ENCODE measurements around the gene CLDN11. TPM values are rescaled to one million over a fixed set of nuclear protein-coding genes. Genes with fewer than 3 reads are reported as not detected.

Gene CLDN11
- total and polyA plus RNA-seq, 2 of the 8 experiments (the other 6 are each of a cell fraction or from before 2014, with no cell fraction given), result 4.8 to 12.5 TPM

GRCh38 chr3:170469151-170470062 is 50.7 kb downstream of the CLDN11 start:
- Histone ChIP-seq H2BK12ac (ENCODE audit: low read depth, low read length) (no peak overlapping the region), H4K91ac (replicated peaks; ENCODE audit: insufficient read length, low read length) (no peak overlapping the region), H3K27ac (ENCODE audit: low read depth, low read length) (no peak overlapping the region), H2BK120ac (replicated peaks; ENCODE audit: low read depth, low read length) (no peak overlapping the region), H2BK5ac (ENCODE audit: low read depth, low read length) (no peak overlapping the region), H3K9me3 (ENCODE audit: insufficient read depth in 2 of 2, low read depth in 1 of 2, low read length in 1 of 2) (no peaks in the 10 kb centered on the region), H2AFZ (ENCODE audit: low read length) (no peak overlapping the region), H3K4me3 (ENCODE audit: extremely low read depth in 1 of 4, insufficient read depth in 2 of 4, low read depth in 3 of 4, low read length in 4 of 4) (no peak overlapping the region), H3K4me1 (replicated peaks in 1 of 4; ENCODE audit: control insufficient read depth in 3 of 4, insufficient read depth in 4 of 4, low read length in 3 of 4) (peaks cover 0 to 9% (median 0%) of the 10 kb centered on the region in 4 experiments; a peak in 1 of 7 replicates), H3K23ac (ENCODE audit: insufficient read length) (no peak overlapping the region), H2AK5ac (ENCODE audit: low read depth, low read length) (no peak overlapping the region), H3K36me3 (ENCODE audit: control insufficient read depth in 2 of 4, insufficient read depth in 4 of 4, low read length in 3 of 4) (no peaks in the 10 kb centered on the region), H3K79me1 (ENCODE audit: low read depth, low read length) (no peaks in the 10 kb centered on the region), H2BK20ac (ENCODE audit: low read length) (no peak overlapping the region), H4K8ac (ENCODE audit: extremely low read depth, insufficient read depth, low read length) (no peak overlapping the region), H3K9ac (replicated peaks in 1 of 4; ENCODE audit: extremely low read depth in 1 of 4, low read depth in 3 of 4, low read length in 3 of 4) (no peak overlapping the region), H3K4me2 (ENCODE audit: insufficient read depth in 1 of 2, low read depth in 2 of 2, low read length in 2 of 2) (no peak overlapping the region), H3K79me2 (ENCODE audit: control insufficient read depth in 1 of 2, insufficient read depth in 2 of 2, low read length in 2 of 2) (no peaks in the 10 kb centered on the region), H3K56ac (replicated peaks; ENCODE audit: insufficient read length, low read depth, low read length) (no peak overlapping the region), H4K20me1 (replicated peaks in 1 of 2; ENCODE audit: control insufficient read depth in 1 of 2, insufficient read depth in 2 of 2, low read length in 2 of 2) (no peaks in the 10 kb centered on the region), H3K4ac (replicated peaks; ENCODE audit: insufficient read length, low read depth, low read length) (no peak overlapping the region), H3K18ac (ENCODE audit: extremely low read depth, low read length) (no peak overlapping the region), H2BK15ac (ENCODE audit: low read length) (no peak overlapping the region), H3K23me2 (ENCODE audit: low read depth, low read length) (no peaks in the 10 kb centered on the region), H3K27me3 (replicated peaks in 1 of 4; ENCODE audit: control insufficient read depth in 3 of 4, extremely low read depth in 1 of 4, insufficient read depth in 3 of 4, low read length in 3 of 4) (no peaks in the 10 kb centered on the region), H4K5ac (ENCODE audit: insufficient read length, low read depth, low read length) (no peak overlapping the region), H3K14ac (ENCODE audit: insufficient read length) (no peak overlapping the region)
- CTCF ChIA-PET (ENCODE audit: partially characterized antibody), result interaction anchor here (0.7 to 1.7 kb wide), 4 partner anchors 16 to 343 kb away, joined by 3 to 5 read pairs (median 4); no protein-coding TSS in a partner anchor
- 78% methylated on average over 5 of the region's 5 CpGs; no CpG with 5 or more reads in 1 of the 2 experiments for WGBS, 2 experiments (ENCODE audit: extremely low coverage in 1 of 2, insufficient coverage in 1 of 2, insufficient read length in 1 of 2, insufficient replicate concordance in 2 of 2, low coverage in 1 of 2, low lambda C conversion rate in 2 of 2, missing lambda C conversion rate in 1 of 2)
- DNase-seq (ENCODE audit: low read depth in 1 of 2, low spot score in 2 of 2) (peak in 1 of 2 experiments; percentile 16), FAIRE-seq (no peak)
- POLR2A ChIA-PET (ENCODE audit: partially characterized antibody), result no interaction called here
- no peak for TF ChIP-seq FOSL1 (IDR thresholded peaks at IDR 0.05; ENCODE audit: insufficient read depth, low read depth, low read length)

Measured in H1 (cell line).